Adrenal gland (tissue), 5 donors: Measurements from ENCODE around the gene GPC6.

ENCODE experiments used
- CTCF ChIP-seq, 6 experiments: fragments of 450-650 bp in 4 of 6; fragments of 200-600 bp in 2 of 6; sonication (generic) in 1 of 6; IDR thresholded peaks; 1 replicate in 5 of 6; 2 replicates in 1 of 6; pipeline versions ENCODE4 v1.5.1 to v1.8.0; 2016 to 2021; ENCODE audit warnings: antibody characterized with exemption in 6 of 6, mild to moderate bottlenecking in 2 of 6, moderate library complexity in 1 of 6
- POLR2A ChIP-seq, 2 donors: fragments of 450-650 bp; IDR thresholded peaks; one replicate each; pipeline ENCODE4 v1.6.1; 2017; ENCODE audit warnings: antibody characterized with exemption in 2 of 2, mild to moderate bottlenecking in 2 of 2, moderate library complexity in 1 of 2
- donor health status: DM: no; HTN: no; CAD: no.

- TF ChIP-seq CTCF (IDR thresholded peaks at IDR 0.05) = no peak
- no peak for TF ChIP-seq POLR2A (IDR thresholded peaks at IDR 0.05)
Measured at GRCh38 chr13:93539914-93540313, 313.3 kb downstream of the GPC6 start.
